HepG2 (cell line): ENCODE results near the gene LCK. TPM values are rescaled to one million over a fixed set of nuclear protein-coding genes. Genes with fewer than 3 reads are reported as not detected.

Source experiments
- ATAC-seq: fragments of 200-7000 bp; cut with Tn5 transposase; 3 replicates; pipeline ENCODE4 v1.9.1; 2020; ENCODE audit warnings: mild to moderate bottlenecking, moderate library complexity
- BruUV-seq: library from RNA; stranded (reverse); fragments of 400-500 nt; replicated peaks from 2 replicates; lab custom pipeline; 2021; lab: Mats Ljungman, UMichigan
- CTCF ChIA-PET: fragments of 300-600 bp; formaldehyde crosslinking; extraction: SDS; loops from one replicate; lab custom pipeline; 2021; ENCODE audit warnings: low total read pairs, inconsistent platforms, low intra/inter-chr PET ratio; lab: Yijun Ruan, JAX
- POLR2A ChIA-PET: fragments of 350-600 bp; sonication (Branson Sonifier 250); formaldehyde crosslinking; loops from one replicate; lab custom pipeline; 2020; ENCODE audit warnings: antibody characterized with exemption, inconsistent platforms; lab: Yijun Ruan, JAX
- DNase-seq: peaks from one replicate; pipeline ENCODE4 v3.0.0-alpha.2; 2015; ENCODE audit warnings: low spot score
- FAIRE-seq: peaks from 3 replicates; lab custom pipeline; 2011; peaks lifted over from hg19 to GRCh38; lab: Jason Lieb, UNC
- H2AFZ ChIP-seq: one replicate; pipeline ENCODE4 v1.6.1; 2011; ENCODE audit warnings: low read length, inconsistent platforms
- H3K27ac ChIP-seq: fragments of 300-600 bp; 3 replicates; pipeline ENCODE4 v1.8.0; 2011; ENCODE audit warnings: mixed run types, mild to moderate bottlenecking, mixed read lengths, low read length, inconsistent platforms; ENCODE audit not compliant: insufficient read depth; ENCODE audit errors: extremely low read length
- H3K27me3 ChIP-seq, 2 experiments: fragments of 200-600 bp in 1 of 2; 2 replicates in 1 of 2; 3 replicates in 1 of 2; pipeline versions ENCODE4 v1.6.0 to v1.8.0; 2011; ENCODE audit warnings: low read length in 2 of 2, mild to moderate bottlenecking in 2 of 2, moderate library complexity in 2 of 2, inconsistent platforms in 1 of 2; ENCODE audit not compliant: insufficient read depth in 2 of 2, control insufficient read depth in 1 of 2
- H3K36me3 ChIP-seq, 2 experiments: fragments of 200-600 bp in 1 of 2; replicated peaks in 1 of 2; 2 replicates in 1 of 2; 3 replicates in 1 of 2; pipeline versions ENCODE4 v1.5.1 to v1.8.0; 2011; ENCODE audit warnings: low read length in 2 of 2, inconsistent platforms in 1 of 2; ENCODE audit not compliant: insufficient read depth in 2 of 2, control insufficient read depth in 1 of 2
- H3K4me1 ChIP-seq: 2 replicates; pipeline ENCODE4 v1.5.1; 2012; ENCODE audit warnings: low read length, inconsistent platforms; ENCODE audit not compliant: insufficient read depth
- H3K4me2 ChIP-seq: 2 replicates; pipeline ENCODE4 v1.6.0; 2011; ENCODE audit warnings: low read depth, low read length, inconsistent platforms
- H3K4me3 ChIP-seq, 3 experiments: fragments of 200-600 bp in 1 of 3; sonication (generic), shearing (Covaris generic) in 1 of 3; replicated peaks in 1 of 3; 2 replicates each; pipeline ENCODE4 v1.5.1; 2011 to 2016; ENCODE audit warnings: low read length in 3 of 3, inconsistent platforms in 2 of 3, low read depth in 2 of 3, mild to moderate bottlenecking in 2 of 3, control low read depth in 1 of 3, mixed read lengths in 1 of 3; ENCODE audit not compliant: insufficient read depth in 1 of 3
- H3K79me2 ChIP-seq: one replicate; pipeline ENCODE4 v1.6.1; 2011; ENCODE audit warnings: low read length, inconsistent platforms; ENCODE audit not compliant: insufficient read depth
- H3K9ac ChIP-seq: 2 replicates; pipeline ENCODE4 v1.6.0; 2011; ENCODE audit warnings: mild to moderate bottlenecking, low read depth, low read length, inconsistent platforms; ENCODE audit not compliant: insufficient read depth
- H3K9me3 ChIP-seq: 2 replicates; pipeline ENCODE4 v1.5.1; 2012; ENCODE audit warnings: mild to moderate bottlenecking, low read length
- H4K20me1 ChIP-seq: 2 replicates; pipeline ENCODE4 v1.6.0; 2011; ENCODE audit warnings: inconsistent platforms, mild to moderate bottlenecking, low read length, moderate library complexity; ENCODE audit not compliant: insufficient read depth
- CBX5 ChIP-seq: sonication (generic); formaldehyde crosslinking; IDR thresholded peaks from 2 replicates; pipeline ENCODE4 v1.4.0; 2020; ENCODE audit warnings: missing genetic modification reagents, borderline replicate concordance
- FOXK1 ChIP-seq: sonication (generic); formaldehyde crosslinking; IDR thresholded peaks from 2 replicates; pipeline ENCODE4 v1.4.0; 2020; ENCODE audit warnings: low read depth, missing genetic modification reagents, borderline replicate concordance
- JUND ChIP-seq: sonication (generic); formaldehyde crosslinking; IDR thresholded peaks from 2 replicates; pipeline ENCODE4 v1.8.0; 2022; ENCODE audit warnings: mild to moderate bottlenecking, missing genetic modification reagents
- NFKBIZ ChIP-seq: IDR thresholded peaks from 2 replicates; pipeline ENCODE4 v1.6.1; 2018; ENCODE audit warnings: missing genetic modification reagents, missing compliant biosample characterization
- NR1H2 ChIP-seq: sonication (generic); formaldehyde crosslinking; IDR thresholded peaks from 2 replicates; pipeline ENCODE4 v1.8.1; 2022; ENCODE audit warnings: low read depth, missing genetic modification reagents, borderline replicate concordance
- RAD51 ChIP-seq: fragments of 450-650 bp; IDR thresholded peaks from 2 replicates; pipeline ENCODE4 v1.6.1; 2016; ENCODE audit warnings: borderline replicate concordance
- RFX3 ChIP-seq: IDR thresholded peaks from 2 replicates; pipeline ENCODE4 v1.6.1; 2016; ENCODE audit warnings: missing biosample characterization, missing genetic modification reagents
- TARDBP ChIP-seq: sonication (generic); formaldehyde crosslinking; IDR thresholded peaks from 2 replicates; pipeline ENCODE4 v1.8.0; 2022; ENCODE audit warnings: mild to moderate bottlenecking, missing genetic modification reagents
- ZNF589 ChIP-seq: sonication (generic); formaldehyde crosslinking; conservative IDR thresholded peaks from 2 replicates; pipeline ENCODE4 v1.8.0; 2022; ENCODE audit warnings: mild to moderate bottlenecking, moderate library complexity, missing genetic modification reagents
- ZNF703 ChIP-seq: sonication (generic); formaldehyde crosslinking; IDR thresholded peaks from 2 replicates; pipeline ENCODE4 v1.5.1; 2020; ENCODE audit warnings: missing genetic modification reagents, mild to moderate bottlenecking, moderate library complexity, borderline replicate concordance
- WGBS: methylation state at CpG from one replicate; pipeline ENCODE4 v1.1.6; 2017; ENCODE audit warnings: low lambda C conversion rate; 5-methylcytosine and 5-hydroxymethylcytosine counted together
- in situ Hi-C: cut with HindIII; loops from 2 replicates; pipeline ENCODE4 v1.10.0; 2017; ENCODE audit warnings: low pct_unique_long_range_greater_than_20kb; ENCODE audit not compliant: extremely low pct_ligation_motif_present
- intact Hi-C: fragments of 100-400 bp; cut with micrococcal nuclease; formaldehyde crosslinking; loops from one replicate; pipeline ENCODE4 v1.10.0; 2022; ENCODE audit not compliant: unreplicated experiment
- polyA plus RNA-seq, 8 experiments: library from polyadenylated mRNA; depleted of rRNA in 3 of 8; stranded (reverse) in 7 of 8; unstranded in 1 of 8; fragments of >200 nt; fragmentation: Illumina TruSeq in 4 of 8; extraction: Trizol in 4 of 8; gene quantifications; 2 replicates each; pipeline versions ENCODE4 v1.2.1 to v1.2.3, GENCODE V29; 2011 to 2016; ENCODE audit warnings: low read depth in 4 of 8, missing spikeins in 1 of 8, mixed read lengths in 1 of 8; ENCODE audit not compliant: insufficient read depth in 1 of 8
- total RNA-seq, 5 experiments: library from RNA; depleted of rRNA; stranded (reverse); fragments of >200 nt; fragmentation: Illumina TruSeq; extraction: Trizol; gene quantifications; 2 replicates each; pipeline ENCODE4 v1.2.3, GENCODE V29; 2016; ENCODE audit warnings: low read depth in 1 of 5
- TF ChIP-seq, protein P1 (sequence below): sonication (generic); formaldehyde crosslinking; IDR thresholded peaks from 2 replicates; pipeline ENCODE4 v1.9.0; 2021; ENCODE audit warnings: mild to moderate bottlenecking, missing genetic modification reagents
- TF ChIP-seq, protein P2 (sequence below): sonication (generic); formaldehyde crosslinking; IDR thresholded peaks from 2 replicates; pipeline ENCODE4 v1.5.1; 2020; ENCODE audit warnings: missing genetic modification reagents, mild to moderate bottlenecking, borderline replicate concordance
- TF ChIP-seq, protein P3 (sequence below): sonication (generic); formaldehyde crosslinking; IDR thresholded peaks from 2 replicates; pipeline ENCODE4 v1.5.0; 2020; ENCODE audit warnings: mild to moderate bottlenecking, missing genetic modification reagents

The LCK gene
- total and polyA plus RNA-seq, 2 of the 13 experiments (the other 11 are each of a cell fraction or from before 2014, with no cell fraction given), result 0.93 to 1.8 TPM

DNA sequence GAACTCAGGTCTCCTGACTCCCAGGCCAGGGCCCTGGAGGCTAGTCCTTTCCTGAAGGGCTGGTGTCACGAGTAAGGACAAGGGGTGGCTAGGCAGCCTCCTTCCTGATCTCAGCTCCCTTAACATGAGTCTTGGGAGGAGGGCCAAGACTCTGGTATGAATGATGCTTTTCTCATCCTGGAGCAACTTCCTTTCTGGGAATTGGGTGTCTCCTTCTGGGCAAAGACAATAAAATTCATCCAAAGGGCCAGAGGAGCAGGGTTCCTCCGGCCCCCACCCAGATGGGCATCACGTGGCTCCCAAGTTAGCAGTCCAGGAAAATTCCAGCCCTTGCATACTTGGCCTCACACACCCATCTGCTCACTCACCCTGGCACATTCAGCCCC lies 4.2 kb upstream of the LCK start, which contains the start of gene FAM167B:
FAM167B (plus strand) TSS at position 335 of the 386 bp plus-strand sequence. CDS start 200 bp downstream, outside the sequence.
- no peak for ATAC-seq
- in situ Hi-C loops, result no loop called here
- H3K27me3 ChIP-seq, result no peaks in the 10 kb centered on the region
- H3K9me3 ChIP-seq, result no peaks in the 10 kb centered on the region
- no peaks in the 10 kb centered on the region for H4K20me1 ChIP-seq
- intact Hi-C loops, result no loop called here
- no peaks in the 10 kb centered on the region for H3K79me2 ChIP-seq
- H3K4me3 ChIP-seq, result peak within 1 kb of the TSS in 2 of 3 experiments; percentile 22 to 58; a peak in 3 of 6 replicates
- POLR2A ChIA-PET, result interaction anchor here (1.4 to 7.1 kb wide), 4 partner anchors 11 to 90 kb away, joined by 4 to 48 read pairs (median 13); partner anchors contain the start of genes HDAC1 and MARCKSL1
- no peak within 1 kb of the TSS for H3K27ac ChIP-seq
- peak within 1 kb of the TSS; percentile 30 for H2AFZ ChIP-seq
- peak within 1 kb of the TSS; percentile 72 for H3K4me2 ChIP-seq
- no peaks in the 10 kb centered on the region for H3K36me3 ChIP-seq
- CTCF ChIA-PET, result no interaction called here
- 10% methylated on average over 3 of the region's 3 CpGs for WGBS
- peaks cover 83% of the 10 kb centered on the region for H3K4me1 ChIP-seq
- FAIRE-seq, result no peak
- BruUV-seq, result no TSS peak
- H3K9ac ChIP-seq, result peak within 1 kb of the TSS; percentile 30; the same call in 1 of the 2 replicates
- DNase-seq, result no peak
- TF ChIP-seq TARDBP (CRISPR knock-in tag) (no peak), NR1H2 (CRISPR knock-in tag) (no peak), ZNF703 (no peak), FOXK1 (CRISPR knock-in tag) (no peak), RFX3 (no peak), RAD51 (no peak), JUND (no peak), ZNF589 (CRISPR knock-in tag) (no peak), NFKBIZ (no peak), CBX5 (CRISPR knock-in tag) (no peak)
- TF ChIP-seq, protein P1, sequence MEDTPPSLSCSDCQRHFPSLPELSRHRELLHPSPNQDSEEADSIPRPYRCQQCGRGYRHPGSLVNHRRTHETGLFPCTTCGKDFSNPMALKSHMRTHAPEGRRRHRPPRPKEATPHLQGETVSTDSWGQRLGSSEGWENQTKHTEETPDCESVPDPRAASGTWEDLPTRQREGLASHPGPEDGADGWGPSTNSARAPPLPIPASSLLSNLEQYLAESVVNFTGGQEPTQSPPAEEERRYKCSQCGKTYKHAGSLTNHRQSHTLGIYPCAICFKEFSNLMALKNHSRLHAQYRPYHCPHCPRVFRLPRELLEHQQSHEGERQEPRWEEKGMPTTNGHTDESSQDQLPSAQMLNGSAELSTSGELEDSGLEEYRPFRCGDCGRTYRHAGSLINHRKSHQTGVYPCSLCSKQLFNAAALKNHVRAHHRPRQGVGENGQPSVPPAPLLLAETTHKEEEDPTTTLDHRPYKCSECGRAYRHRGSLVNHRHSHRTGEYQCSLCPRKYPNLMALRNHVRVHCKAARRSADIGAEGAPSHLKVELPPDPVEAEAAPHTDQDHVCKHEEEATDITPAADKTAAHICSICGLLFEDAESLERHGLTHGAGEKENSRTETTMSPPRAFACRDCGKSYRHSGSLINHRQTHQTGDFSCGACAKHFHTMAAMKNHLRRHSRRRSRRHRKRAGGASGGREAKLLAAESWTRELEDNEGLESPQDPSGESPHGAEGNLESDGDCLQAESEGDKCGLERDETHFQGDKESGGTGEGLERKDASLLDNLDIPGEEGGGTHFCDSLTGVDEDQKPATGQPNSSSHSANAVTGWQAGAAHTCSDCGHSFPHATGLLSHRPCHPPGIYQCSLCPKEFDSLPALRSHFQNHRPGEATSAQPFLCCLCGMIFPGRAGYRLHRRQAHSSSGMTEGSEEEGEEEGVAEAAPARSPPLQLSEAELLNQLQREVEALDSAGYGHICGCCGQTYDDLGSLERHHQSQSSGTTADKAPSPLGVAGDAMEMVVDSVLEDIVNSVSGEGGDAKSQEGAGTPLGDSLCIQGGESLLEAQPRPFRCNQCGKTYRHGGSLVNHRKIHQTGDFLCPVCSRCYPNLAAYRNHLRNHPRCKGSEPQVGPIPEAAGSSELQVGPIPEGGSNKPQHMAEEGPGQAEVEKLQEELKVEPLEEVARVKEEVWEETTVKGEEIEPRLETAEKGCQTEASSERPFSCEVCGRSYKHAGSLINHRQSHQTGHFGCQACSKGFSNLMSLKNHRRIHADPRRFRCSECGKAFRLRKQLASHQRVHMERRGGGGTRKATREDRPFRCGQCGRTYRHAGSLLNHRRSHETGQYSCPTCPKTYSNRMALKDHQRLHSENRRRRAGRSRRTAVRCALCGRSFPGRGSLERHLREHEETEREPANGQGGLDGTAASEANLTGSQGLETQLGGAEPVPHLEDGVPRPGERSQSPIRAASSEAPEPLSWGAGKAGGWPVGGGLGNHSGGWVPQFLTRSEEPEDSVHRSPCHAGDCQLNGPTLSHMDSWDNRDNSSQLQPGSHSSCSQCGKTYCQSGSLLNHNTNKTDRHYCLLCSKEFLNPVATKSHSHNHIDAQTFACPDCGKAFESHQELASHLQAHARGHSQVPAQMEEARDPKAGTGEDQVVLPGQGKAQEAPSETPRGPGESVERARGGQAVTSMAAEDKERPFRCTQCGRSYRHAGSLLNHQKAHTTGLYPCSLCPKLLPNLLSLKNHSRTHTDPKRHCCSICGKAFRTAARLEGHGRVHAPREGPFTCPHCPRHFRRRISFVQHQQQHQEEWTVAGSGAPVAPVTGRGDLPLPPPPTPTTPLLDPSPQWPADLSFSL (CRISPR knock-in tag), result no peak
- TF ChIP-seq, protein P2, sequence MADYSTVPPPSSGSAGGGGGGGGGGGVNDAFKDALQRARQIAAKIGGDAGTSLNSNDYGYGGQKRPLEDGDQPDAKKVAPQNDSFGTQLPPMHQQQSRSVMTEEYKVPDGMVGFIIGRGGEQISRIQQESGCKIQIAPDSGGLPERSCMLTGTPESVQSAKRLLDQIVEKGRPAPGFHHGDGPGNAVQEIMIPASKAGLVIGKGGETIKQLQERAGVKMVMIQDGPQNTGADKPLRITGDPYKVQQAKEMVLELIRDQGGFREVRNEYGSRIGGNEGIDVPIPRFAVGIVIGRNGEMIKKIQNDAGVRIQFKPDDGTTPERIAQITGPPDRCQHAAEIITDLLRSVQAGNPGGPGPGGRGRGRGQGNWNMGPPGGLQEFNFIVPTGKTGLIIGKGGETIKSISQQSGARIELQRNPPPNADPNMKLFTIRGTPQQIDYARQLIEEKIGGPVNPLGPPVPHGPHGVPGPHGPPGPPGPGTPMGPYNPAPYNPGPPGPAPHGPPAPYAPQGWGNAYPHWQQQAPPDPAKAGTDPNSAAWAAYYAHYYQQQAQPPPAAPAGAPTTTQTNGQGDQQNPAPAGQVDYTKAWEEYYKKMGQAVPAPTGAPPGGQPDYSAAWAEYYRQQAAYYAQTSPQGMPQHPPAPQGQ (CRISPR knock-in tag), result no peak
- TF ChIP-seq, protein P3, sequence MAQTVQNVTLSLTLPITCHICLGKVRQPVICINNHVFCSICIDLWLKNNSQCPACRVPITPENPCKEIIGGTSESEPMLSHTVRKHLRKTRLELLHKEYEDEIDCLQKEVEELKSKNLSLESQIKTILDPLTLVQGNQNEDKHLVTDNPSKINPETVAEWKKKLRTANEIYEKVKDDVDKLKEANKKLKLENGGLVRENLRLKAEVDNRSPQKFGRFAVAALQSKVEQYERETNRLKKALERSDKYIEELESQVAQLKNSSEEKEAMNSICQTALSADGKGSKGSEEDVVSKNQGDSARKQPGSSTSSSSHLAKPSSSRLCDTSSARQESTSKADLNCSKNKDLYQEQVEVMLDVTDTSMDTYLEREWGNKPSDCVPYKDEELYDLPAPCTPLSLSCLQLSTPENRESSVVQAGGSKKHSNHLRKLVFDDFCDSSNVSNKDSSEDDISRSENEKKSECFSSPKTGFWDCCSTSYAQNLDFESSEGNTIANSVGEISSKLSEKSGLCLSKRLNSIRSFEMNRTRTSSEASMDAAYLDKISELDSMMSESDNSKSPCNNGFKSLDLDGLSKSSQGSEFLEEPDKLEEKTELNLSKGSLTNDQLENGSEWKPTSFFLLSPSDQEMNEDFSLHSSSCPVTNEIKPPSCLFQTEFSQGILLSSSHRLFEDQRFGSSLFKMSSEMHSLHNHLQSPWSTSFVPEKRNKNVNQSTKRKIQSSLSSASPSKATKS (CRISPR knock-in tag), result no peak
